Measurements from ENCODE around the gene CACNA2D4.
A peak's percentile ranks its signal among the peaks of the same experiment; 100 is the strongest.

CACNA2D4 gene

DNA sequence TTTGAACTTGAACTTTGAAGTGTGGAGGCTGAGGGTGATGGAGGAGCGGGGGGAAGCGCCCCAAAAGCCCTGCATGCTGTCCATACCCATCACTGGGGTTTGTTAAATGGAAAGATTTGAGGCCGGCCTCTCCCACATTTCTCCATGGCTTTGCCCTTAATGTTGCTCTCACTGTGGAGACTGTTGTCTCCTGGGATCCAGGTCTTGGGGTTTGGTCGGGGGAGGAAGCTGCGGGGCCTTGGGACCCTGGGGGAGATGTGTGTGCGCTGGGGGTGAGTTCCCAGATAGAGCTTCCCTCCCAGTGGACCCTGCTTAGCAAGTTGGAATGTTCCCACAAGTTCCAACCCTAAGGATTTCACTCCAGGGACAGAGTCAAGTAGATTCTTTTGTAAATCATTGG lies 126.0 kb downstream of the CACNA2D4 start:
- FAIRE-seq (no peak), DNase-seq (ENCODE audit: insufficient read length, low spot score) (no peak)
- TF ChIP-seq POLR2AphosphoS5 (IDR thresholded peaks at IDR 0.05; ENCODE audit: low read depth, low read length): no peak
- TF ChIP-seq TAF1 (IDR thresholded peaks at IDR 0.05; ENCODE audit: low read depth, low read length): no peak

- peak; percentile 92 for FAIRE-seq
- DNase-seq (ENCODE audit: insufficient read length, low spot score): no peak
- TF ChIP-seq SPI1 (IDR thresholded peaks at IDR 0.05; ENCODE audit: low read depth, low read length) (no peak), POU2F2 (IDR thresholded peaks at IDR 0.05; ENCODE audit: low read depth, low read length) (no peak), POLR2A (IDR thresholded peaks at IDR 0.05; ENCODE audit: low read depth, low read length) (no peak), PAX5 (IDR thresholded peaks at IDR 0.05; ENCODE audit: insufficient read depth, low read length, severe bottlenecking) (no peak), POLR2AphosphoS5 (IDR thresholded peaks at IDR 0.05; ENCODE audit: low read depth, low read length) (no peak), TAF1 (IDR thresholded peaks at IDR 0.05; ENCODE audit: low read depth, low read length) (no peak)
These were observed 127.2 kb downstream of the CACNA2D4 start for GRCh38 chr12:1791104-1791841.

DNA sequence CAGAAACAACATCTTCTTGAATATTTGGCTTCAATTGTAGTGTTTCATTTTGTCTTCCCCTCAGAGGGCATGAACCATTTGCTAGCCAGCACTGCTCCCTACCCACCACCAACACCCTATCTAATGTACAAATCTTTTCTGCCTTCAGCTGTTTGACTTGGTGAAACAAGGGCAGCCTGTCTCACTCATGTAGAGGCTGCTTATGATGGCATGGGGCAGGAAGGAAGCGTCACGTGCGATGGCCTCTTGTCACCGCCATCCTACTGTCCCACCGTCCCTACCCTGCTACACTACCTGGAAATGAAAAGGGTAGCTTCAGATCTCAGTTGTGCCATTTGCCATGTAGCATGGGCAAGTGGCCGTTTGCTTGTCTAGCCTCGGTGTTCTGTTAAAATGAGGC lies 128.0 kb downstream of the CACNA2D4 start:
- DNase-seq (ENCODE audit: insufficient read length, low spot score): no peak
- no peak for TF ChIP-seq PAX5 (IDR thresholded peaks at IDR 0.05; ENCODE audit: insufficient read depth, low read length, severe bottlenecking)
- TF ChIP-seq POLR2AphosphoS5 (IDR thresholded peaks at IDR 0.05; ENCODE audit: low read depth, low read length): no peak
- no peak for TF ChIP-seq TAF1 (IDR thresholded peaks at IDR 0.05; ENCODE audit: low read depth, low read length)

DNA sequence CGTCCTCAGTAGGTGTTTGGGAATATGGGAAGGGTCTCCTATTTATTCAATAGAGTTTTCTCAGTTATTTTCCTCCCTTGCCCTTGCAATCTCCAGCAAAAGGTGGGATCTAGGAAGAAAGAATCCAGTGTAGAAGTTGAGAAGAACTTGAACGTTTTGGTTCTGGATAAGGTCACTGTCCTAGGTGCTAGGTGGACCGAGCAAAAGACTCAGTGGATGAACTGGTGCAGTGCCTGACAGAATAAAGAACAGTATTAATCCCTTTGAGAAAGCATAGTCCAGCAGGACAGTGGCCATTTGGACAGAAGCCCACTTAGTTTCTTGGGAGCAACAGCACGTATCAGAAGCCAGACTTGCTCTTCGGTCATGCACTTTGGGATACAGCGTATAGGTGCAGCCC lies 130.7 kb downstream of the CACNA2D4 start:
- TF ChIP-seq SPI1 (IDR thresholded peaks at IDR 0.05; ENCODE audit: low read depth, low read length) (no peak), POU2F2 (IDR thresholded peaks at IDR 0.05; ENCODE audit: low read depth, low read length) (no peak), TAF1 (IDR thresholded peaks at IDR 0.05; ENCODE audit: low read depth, low read length) (no peak), POLR2AphosphoS5 (IDR thresholded peaks at IDR 0.05; ENCODE audit: low read depth, low read length) (no peak), PAX5 (IDR thresholded peaks at IDR 0.05; ENCODE audit: insufficient read depth, low read length, severe bottlenecking) (no peak), POLR2A (IDR thresholded peaks at IDR 0.05; ENCODE audit: low read depth, low read length) (no peak)
- FAIRE-seq (no peak), DNase-seq (ENCODE audit: insufficient read length, low spot score) (no peak)

More for the DNA sequence above, 128.0 kb downstream of the CACNA2D4 start:
- FAIRE-seq: no peak

DNA sequence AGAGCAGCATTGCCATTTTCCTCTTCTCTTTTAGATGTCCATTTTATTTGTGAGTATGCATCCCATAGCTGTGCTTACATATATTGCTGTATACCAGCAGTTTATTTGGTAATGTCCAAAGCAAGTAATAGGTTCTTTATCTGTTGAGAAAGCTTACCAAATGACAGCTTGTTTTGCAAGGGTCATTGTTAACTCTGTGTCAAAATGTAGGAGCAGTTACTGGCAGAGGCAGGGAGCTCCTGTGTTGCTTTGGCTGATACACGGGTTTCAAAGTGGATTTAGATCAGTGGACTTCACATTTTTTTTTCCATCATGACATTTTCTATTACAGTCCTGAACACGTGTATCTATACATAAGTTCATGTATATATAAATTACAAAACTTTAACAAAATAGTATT lies 136.2 kb downstream of the CACNA2D4 start:
- DNase-seq (ENCODE audit: insufficient read length, low spot score) (no peak), FAIRE-seq (no peak)
- no peak for TF ChIP-seq POLR2A (IDR thresholded peaks at IDR 0.05; ENCODE audit: low read depth, low read length)
- TF ChIP-seq POLR2AphosphoS5 (IDR thresholded peaks at IDR 0.05; ENCODE audit: low read depth, low read length): no peak
- no peak for TF ChIP-seq POU2F2 (IDR thresholded peaks at IDR 0.05; ENCODE audit: low read depth, low read length)
- no peak for TF ChIP-seq SPI1 (IDR thresholded peaks at IDR 0.05; ENCODE audit: low read depth, low read length)
- TF ChIP-seq PAX5 (IDR thresholded peaks at IDR 0.05; ENCODE audit: insufficient read depth, low read length, severe bottlenecking): no peak
- no peak for TF ChIP-seq TAF1 (IDR thresholded peaks at IDR 0.05; ENCODE audit: low read depth, low read length)

DNA sequence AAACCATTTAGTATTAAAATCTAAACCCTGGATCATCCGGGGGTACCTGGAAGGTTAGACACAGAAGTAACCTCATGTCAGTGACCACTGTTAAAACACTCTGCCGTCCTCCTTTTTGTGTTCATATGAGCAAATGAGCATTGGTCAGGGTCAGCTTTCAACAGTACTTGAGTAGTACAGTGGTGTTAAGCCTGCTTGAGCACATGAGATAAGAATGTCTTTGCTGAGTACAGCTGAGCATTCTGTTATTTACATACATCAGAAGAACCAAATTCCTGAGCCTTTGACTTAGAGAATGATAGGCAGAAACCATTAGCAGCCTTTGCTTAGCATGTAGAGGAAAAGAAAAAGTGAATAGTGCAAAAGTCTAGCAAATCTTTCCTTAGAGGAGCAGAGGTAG lies 136.7 kb downstream of the CACNA2D4 start:
- DNase-seq (ENCODE audit: insufficient read length, low spot score) (no peak), FAIRE-seq (peak; percentile 51)
- no peak for TF ChIP-seq SPI1 (IDR thresholded peaks at IDR 0.05; ENCODE audit: low read depth, low read length)
- no peak for TF ChIP-seq TAF1 (IDR thresholded peaks at IDR 0.05; ENCODE audit: low read depth, low read length)
- no peak for TF ChIP-seq POLR2AphosphoS5 (IDR thresholded peaks at IDR 0.05; ENCODE audit: low read depth, low read length)
- no peak for TF ChIP-seq POU2F2 (IDR thresholded peaks at IDR 0.05; ENCODE audit: low read depth, low read length)
- no peak for TF ChIP-seq POLR2A (IDR thresholded peaks at IDR 0.05; ENCODE audit: low read depth, low read length)
- no peak for TF ChIP-seq PAX5 (IDR thresholded peaks at IDR 0.05; ENCODE audit: insufficient read depth, low read length, severe bottlenecking)

- FAIRE-seq: no peak
- no peak for TF ChIP-seq TAF1 (IDR thresholded peaks at IDR 0.05; ENCODE audit: low read depth, low read length)
- TF ChIP-seq POLR2A (IDR thresholded peaks at IDR 0.05; ENCODE audit: low read depth, low read length): no peak
- no peak for TF ChIP-seq POLR2AphosphoS5 (IDR thresholded peaks at IDR 0.05; ENCODE audit: low read depth, low read length)
- no peak for TF ChIP-seq POU2F2 (IDR thresholded peaks at IDR 0.05; ENCODE audit: low read depth, low read length)
- TF ChIP-seq SPI1 (IDR thresholded peaks at IDR 0.05; ENCODE audit: low read depth, low read length): no peak
- TF ChIP-seq PAX5 (IDR thresholded peaks at IDR 0.05; ENCODE audit: insufficient read depth, low read length, severe bottlenecking): no peak
- no peak for DNase-seq (ENCODE audit: insufficient read length, low spot score)
These were observed 138.7 kb downstream of the CACNA2D4 start for GRCh38 chr12:1779783-1780182.

DNA sequence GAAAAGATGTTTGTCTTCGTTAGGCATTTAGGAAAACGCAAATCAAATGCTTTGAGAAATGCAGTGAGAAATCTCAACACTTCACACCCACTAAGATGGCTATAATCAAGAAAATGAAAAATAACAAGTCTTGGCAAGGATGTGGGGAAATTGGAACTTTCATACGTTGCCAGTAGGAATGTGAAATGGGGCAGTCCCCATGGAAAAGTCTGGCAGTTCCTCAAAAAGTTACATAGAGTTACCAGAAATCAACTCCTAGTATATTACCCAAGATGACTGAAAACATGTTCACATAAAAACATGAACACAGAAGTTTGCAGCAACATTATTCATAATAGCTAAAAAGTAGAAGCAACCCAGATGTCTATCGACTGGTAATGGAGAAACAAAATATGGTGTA lies 139.5 kb downstream of the CACNA2D4 start:
- TF ChIP-seq POU2F2 (IDR thresholded peaks at IDR 0.05; ENCODE audit: low read depth, low read length) (no peak), TAF1 (IDR thresholded peaks at IDR 0.05; ENCODE audit: low read depth, low read length) (no peak), PAX5 (IDR thresholded peaks at IDR 0.05; ENCODE audit: insufficient read depth, low read length, severe bottlenecking) (no peak), POLR2AphosphoS5 (IDR thresholded peaks at IDR 0.05; ENCODE audit: low read depth, low read length) (no peak), POLR2A (IDR thresholded peaks at IDR 0.05; ENCODE audit: low read depth, low read length) (no peak), SPI1 (IDR thresholded peaks at IDR 0.05; ENCODE audit: low read depth, low read length) (no peak)
- DNase-seq (ENCODE audit: insufficient read length, low spot score) (no peak), FAIRE-seq (no peak)

- no peak for TF ChIP-seq POLR2AphosphoS5 (IDR thresholded peaks at IDR 0.05; ENCODE audit: low read depth, low read length)
- no peak for TF ChIP-seq SPI1 (IDR thresholded peaks at IDR 0.05; ENCODE audit: low read depth, low read length)
- TF ChIP-seq TAF1 (IDR thresholded peaks at IDR 0.05; ENCODE audit: low read depth, low read length): no peak
- TF ChIP-seq POLR2A (IDR thresholded peaks at IDR 0.05; ENCODE audit: low read depth, low read length): no peak
- TF ChIP-seq POU2F2 (IDR thresholded peaks at IDR 0.05; ENCODE audit: low read depth, low read length): no peak
- no peak for TF ChIP-seq PAX5 (IDR thresholded peaks at IDR 0.05; ENCODE audit: insufficient read depth, low read length, severe bottlenecking)
- FAIRE-seq (peak; percentile 13), DNase-seq (ENCODE audit: insufficient read length, low spot score) (no peak)
These were observed 140.7 kb downstream of the CACNA2D4 start for GRCh38 chr12:1777798-1778197.

All from GM12891 (cell line).